Endodermal cell (in vitro differentiated cells): ENCODE measurements around the gene AKAP13. TPM values are rescaled to one million over a fixed set of nuclear protein-coding genes. Genes with fewer than 3 reads are reported as not detected.

Experiments used
- DNase-seq: peaks from one replicate; pipeline ENCODE4 v3.0.0-alpha.2; 2017
- H3K27ac ChIP-seq: 2 replicates; pipeline ENCODE4 v1.5.1; 2013; ENCODE audit warnings: mild to moderate bottlenecking, low read depth, low read length, moderate library complexity
- H3K27me3 ChIP-seq: 2 replicates; pipeline ENCODE4 v1.6.1; 2013; ENCODE audit warnings: mild to moderate bottlenecking, low read length, moderate library complexity; ENCODE audit not compliant: insufficient read depth, control insufficient read depth, poor library complexity, severe bottlenecking
- H3K36me3 ChIP-seq: 2 replicates; pipeline ENCODE4 v1.7.0; 2013; ENCODE audit warnings: mild to moderate bottlenecking, low read length, moderate library complexity; ENCODE audit not compliant: control insufficient read depth, insufficient read depth
- H3K4me1 ChIP-seq: one replicate; pipeline ENCODE4 v1.7.0; 2013; ENCODE audit warnings: low read length; ENCODE audit not compliant: control insufficient read depth, insufficient read depth
- H3K4me3 ChIP-seq: 2 replicates; pipeline ENCODE4 v1.5.1; 2013; ENCODE audit warnings: mild to moderate bottlenecking, low read length, moderate library complexity
- H3K9ac ChIP-seq: 2 replicates; pipeline ENCODE4 v1.6.1; 2013; ENCODE audit warnings: mild to moderate bottlenecking, low read length, moderate library complexity; ENCODE audit not compliant: poor library complexity, severe bottlenecking; ENCODE audit errors: extremely low read depth
- H3K9me3 ChIP-seq: 2 replicates; pipeline ENCODE4 v1.6.1; 2013; ENCODE audit warnings: mild to moderate bottlenecking, low read length, moderate library complexity; ENCODE audit not compliant: control insufficient read depth
- H3K27ac Mint-ChIP-seq: 2 replicates; pipeline ENCODE4 v1.8.0; 2020; ENCODE audit warnings: mixed read lengths
- H3K27me3 Mint-ChIP-seq: 2 replicates; pipeline ENCODE4 v1.8.0; 2021; ENCODE audit warnings: mild to moderate bottlenecking, mixed read lengths; ENCODE audit not compliant: insufficient read depth
- H3K36me3 Mint-ChIP-seq: 2 replicates; pipeline ENCODE4 v1.8.0; 2020; ENCODE audit warnings: low read depth, mixed read lengths
- H3K4me1 Mint-ChIP-seq: 2 replicates; pipeline ENCODE4 v1.8.0; 2020; ENCODE audit warnings: mixed read lengths
- H3K4me3 Mint-ChIP-seq: 2 replicates; pipeline ENCODE4 v1.8.0; 2020; ENCODE audit warnings: mild to moderate bottlenecking, moderate library complexity, mixed read lengths
- H3K9me3 Mint-ChIP-seq: 2 replicates; pipeline ENCODE4 v1.8.0; 2020; ENCODE audit warnings: mild to moderate bottlenecking, mixed read lengths
- WGBS, 2 experiments: methylation state at CpG; one replicate each; pipeline versions ENCODE4 v1.1.5 to v1.1.7; 2013; ENCODE audit warnings: missing lambda C conversion rate in 2 of 2, mixed read lengths in 1 of 2; ENCODE audit not compliant: insufficient coverage in 1 of 2, insufficient read length in 1 of 2; 5-methylcytosine and 5-hydroxymethylcytosine counted together
- total RNA-seq, 2 donors: library from RNA; stranded (reverse); fragmentation: NEBNext Ultra II Directional in 1 of 2; extraction: Animal tissue kit (Norgen Biotek cat#: 25700) in 1 of 2; gene quantifications; 2 replicates in 1 of 2; 3 replicates in 1 of 2; pipeline ENCODE4 v1.2.1, GENCODE V29; 2021
- TF ChIP-seq, protein P1 (sequence below): fragments of 200-600 bp; sonication (generic); conservative IDR thresholded peaks from 2 replicates; pipeline ENCODE4 v1.5.0; 2021; ENCODE audit warnings: antibody characterized with exemption, mild to moderate bottlenecking

AKAP13 gene
- total RNA-seq, 2 donors from 2014 or later: 115 to 131 TPM

DNA sequence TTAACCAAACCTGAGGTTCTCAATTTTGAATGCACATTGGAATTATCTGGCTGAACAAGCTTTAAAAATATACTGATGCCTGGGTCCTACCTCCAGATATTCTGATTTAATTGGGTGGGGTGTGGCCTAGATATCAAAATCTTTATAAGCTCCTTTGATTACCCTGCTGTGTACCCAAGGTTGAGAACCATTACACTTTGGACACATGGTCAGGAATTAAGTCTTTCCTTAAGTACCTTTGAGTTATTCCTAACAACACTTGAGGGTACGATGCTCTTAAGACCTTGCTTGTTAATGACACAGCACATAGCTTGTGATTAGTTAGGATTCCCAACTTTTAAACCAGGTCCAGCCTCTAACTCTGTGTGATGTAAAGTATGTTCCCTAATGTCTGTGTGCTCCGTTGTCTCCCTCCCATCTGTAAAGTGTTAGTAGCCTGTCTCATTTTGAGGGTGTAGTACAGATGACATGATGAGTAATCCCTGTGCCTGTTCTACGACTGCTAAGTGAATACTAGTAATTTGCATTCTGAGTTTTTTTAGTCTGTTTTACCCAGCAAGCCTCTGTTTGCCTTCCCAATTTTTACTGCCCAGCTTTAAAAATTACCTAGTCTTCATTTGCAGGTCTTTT is 259.5 kb downstream of the AKAP13 start:
- H3K4me3 Mint-ChIP-seq: no peak overlapping the region
- Histone ChIP-seq H3K27ac (no peak overlapping the region), H3K4me3 (no peak overlapping the region), H3K9me3 (no peaks in the 10 kb centered on the region), H3K27me3 (no peaks in the 10 kb centered on the region), H3K4me1 (no peaks in the 10 kb centered on the region), H3K36me3 (peaks cover 70% of the 10 kb centered on the region), H3K9ac (no peak overlapping the region)
- TF ChIP-seq, protein P1, sequence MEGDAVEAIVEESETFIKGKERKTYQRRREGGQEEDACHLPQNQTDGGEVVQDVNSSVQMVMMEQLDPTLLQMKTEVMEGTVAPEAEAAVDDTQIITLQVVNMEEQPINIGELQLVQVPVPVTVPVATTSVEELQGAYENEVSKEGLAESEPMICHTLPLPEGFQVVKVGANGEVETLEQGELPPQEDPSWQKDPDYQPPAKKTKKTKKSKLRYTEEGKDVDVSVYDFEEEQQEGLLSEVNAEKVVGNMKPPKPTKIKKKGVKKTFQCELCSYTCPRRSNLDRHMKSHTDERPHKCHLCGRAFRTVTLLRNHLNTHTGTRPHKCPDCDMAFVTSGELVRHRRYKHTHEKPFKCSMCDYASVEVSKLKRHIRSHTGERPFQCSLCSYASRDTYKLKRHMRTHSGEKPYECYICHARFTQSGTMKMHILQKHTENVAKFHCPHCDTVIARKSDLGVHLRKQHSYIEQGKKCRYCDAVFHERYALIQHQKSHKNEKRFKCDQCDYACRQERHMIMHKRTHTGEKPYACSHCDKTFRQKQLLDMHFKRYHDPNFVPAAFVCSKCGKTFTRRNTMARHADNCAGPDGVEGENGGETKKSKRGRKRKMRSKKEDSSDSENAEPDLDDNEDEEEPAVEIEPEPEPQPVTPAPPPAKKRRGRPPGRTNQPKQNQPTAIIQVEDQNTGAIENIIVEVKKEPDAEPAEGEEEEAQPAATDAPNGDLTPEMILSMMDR: no peak
- H3K27ac Mint-ChIP-seq: peak overlapping the region; percentile 14
- H3K4me1 Mint-ChIP-seq: no peaks in the 10 kb centered on the region
- no peaks in the 10 kb centered on the region for H3K9me3 Mint-ChIP-seq
- no peak for DNase-seq
- no peaks in the 10 kb centered on the region for H3K27me3 Mint-ChIP-seq
- WGBS, 2 experiments: 97 to 100% methylated on average over 1 to 3 of the region's 3 CpGs
- peaks cover 32% of the 10 kb centered on the region for H3K36me3 Mint-ChIP-seq

DNA sequence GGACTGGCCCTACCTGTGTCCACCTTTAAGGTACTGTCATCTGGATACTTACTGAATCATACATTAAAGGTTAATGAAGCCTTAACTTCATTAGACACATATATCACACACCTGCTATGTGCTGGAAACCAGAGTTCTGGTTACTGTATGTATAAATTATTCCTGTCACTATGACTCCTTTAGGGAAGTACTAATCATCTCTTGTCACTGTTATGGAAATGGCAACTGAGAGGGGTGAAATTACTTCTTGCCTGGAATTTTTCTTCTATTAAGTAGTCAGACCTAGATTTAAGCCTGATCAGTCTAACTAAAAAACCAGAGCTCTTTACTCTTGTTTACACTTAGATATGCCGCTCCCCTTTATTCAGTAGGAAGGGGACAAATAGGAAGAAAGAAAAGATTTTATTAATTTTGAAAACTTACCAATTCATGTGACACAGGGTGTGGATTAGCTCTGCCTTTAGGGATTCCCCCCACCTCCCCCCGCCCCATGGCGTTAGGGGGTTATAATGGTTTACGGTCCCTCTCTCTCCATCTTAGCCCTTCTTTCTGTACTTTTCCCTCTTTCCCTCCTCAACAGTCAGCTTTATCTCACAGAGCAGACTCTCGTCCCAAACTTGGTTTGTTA is 261.8 kb downstream of the AKAP13 start:
- peak overlapping the region; percentile 24 for H3K27ac Mint-ChIP-seq
- H3K27me3 ChIP-seq: no peaks in the 10 kb centered on the region
- H3K9me3 Mint-ChIP-seq: no peaks in the 10 kb centered on the region
- TF ChIP-seq, protein P1: no peak
- H3K9ac ChIP-seq: no peak overlapping the region
- DNase-seq: no peak
- no peak overlapping the region for H3K4me3 Mint-ChIP-seq
- 86 to 90% methylated on average over 2 to 4 of the region's 5 CpGs for WGBS, 2 experiments
- H3K4me3 ChIP-seq: no peak overlapping the region
- peaks cover 46% of the 10 kb centered on the region for H3K36me3 Mint-ChIP-seq
- H3K36me3 ChIP-seq: peaks cover 81% of the 10 kb centered on the region
- no peaks in the 10 kb centered on the region for H3K4me1 Mint-ChIP-seq
- no peak overlapping the region for H3K27ac ChIP-seq
- no peaks in the 10 kb centered on the region for H3K9me3 ChIP-seq
- no peaks in the 10 kb centered on the region for H3K4me1 ChIP-seq
- no peaks in the 10 kb centered on the region for H3K27me3 Mint-ChIP-seq

DNA sequence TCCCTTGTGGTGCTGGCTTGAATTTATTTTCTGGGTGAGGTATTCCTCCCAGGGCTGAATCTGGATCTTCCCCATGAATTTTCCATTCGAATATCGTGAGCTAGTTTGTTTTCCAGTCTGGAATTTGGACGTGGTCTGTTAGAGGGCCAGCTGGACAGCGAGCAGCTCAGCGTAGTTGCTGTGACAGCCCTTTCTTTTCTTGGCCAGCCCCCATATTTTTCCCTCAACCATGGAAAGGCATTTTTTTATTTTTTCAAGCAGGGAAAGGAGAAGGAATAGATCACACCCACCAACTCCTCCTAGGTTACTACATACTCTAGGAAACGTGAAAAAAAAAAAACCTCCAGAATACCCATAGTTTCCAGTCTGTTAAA is 262.3 kb downstream of the AKAP13 start:
- no peaks in the 10 kb centered on the region for H3K9me3 ChIP-seq
- Mint-ChIP-seq H3K27ac (peak overlapping the region; percentile 24), H3K36me3 (peaks cover 50% of the 10 kb centered on the region)

More for the DNA sequence above, 262.3 kb downstream of the AKAP13 start:
- DNase-seq: no peak
- Histone ChIP-seq H3K27me3 (no peaks in the 10 kb centered on the region), H3K36me3 (peaks cover 85% of the 10 kb centered on the region), H3K4me3 (no peak overlapping the region), H3K4me1 (no peaks in the 10 kb centered on the region), H3K9ac (no peak overlapping the region), H3K27ac (no peak overlapping the region)
- no peak overlapping the region for H3K4me3 Mint-ChIP-seq
- TF ChIP-seq, protein P1: no peak
- WGBS, 2 experiments: 89% methylated on average over 6 of the region's 6 CpGs; no CpG with 5 or more reads in 1 of the 2 experiments
- no peaks in the 10 kb centered on the region for H3K9me3 Mint-ChIP-seq
- H3K4me1 Mint-ChIP-seq: no peaks in the 10 kb centered on the region
- no peaks in the 10 kb centered on the region for H3K27me3 Mint-ChIP-seq
